SJSA1 (cell line): ENCODE results near the gene TEAD1. TPM values are rescaled to one million over a fixed set of nuclear protein-coding genes. Genes with fewer than 3 reads are reported as not detected.

ENCODE experiments used
- DNase-seq, 2 experiments: peaks; one replicate each; pipeline ENCODE4 v3.0.0-alpha.2; 2015 to 2020; ENCODE audit warnings: low spot score in 2 of 2, low read depth in 1 of 2
- H3K27ac ChIP-seq: fragments of 250-450 bp; sonication (Bioruptor Pico); 2 replicates; pipeline ENCODE4 v1.5.1; 2020; ENCODE audit warnings: mild to moderate bottlenecking, moderate library complexity
- H3K27me3 ChIP-seq: fragments of 250-450 bp; sonication (Bioruptor Pico); replicated peaks from 2 replicates; pipeline ENCODE4 v1.5.1; 2020; ENCODE audit warnings: mild to moderate bottlenecking, moderate library complexity
- H3K36me3 ChIP-seq: fragments of 250-450 bp; sonication (Bioruptor Pico); 2 replicates; pipeline ENCODE4 v1.5.1; 2020; ENCODE audit warnings: mild to moderate bottlenecking
- H3K4me1 ChIP-seq: fragments of 250-450 bp; sonication (Bioruptor Pico); replicated peaks from 2 replicates; pipeline ENCODE4 v1.6.1; 2021; ENCODE audit warnings: mild to moderate bottlenecking
- H3K4me3 ChIP-seq: fragments of 250-450 bp; sonication (Bioruptor Pico); 2 replicates; pipeline ENCODE4 v1.5.1; 2020; ENCODE audit warnings: mild to moderate bottlenecking
- H3K9me3 ChIP-seq: fragments of 250-450 bp; sonication (Bioruptor Pico); replicated peaks from 2 replicates; pipeline ENCODE4 v1.5.1; 2020; ENCODE audit warnings: mild to moderate bottlenecking
- total RNA-seq: library from RNA; depleted of rRNA; stranded (reverse); fragments of >200 nt; shearing (Covaris generic); gene quantifications from 2 replicates; pipeline ENCODE4 v1.2.3, GENCODE V29; 2014

TEAD1 gene
- total RNA-seq, 1 experiment from 2014 or later: 123 TPM

- Histone ChIP-seq H3K9me3 (no peaks in the 10 kb centered on the region), H3K36me3 (peaks cover 38% of the 10 kb centered on the region), H3K27ac (no peak overlapping the region), H3K4me1 (peaks cover 42% of the 10 kb centered on the region), H3K27me3 (no peaks in the 10 kb centered on the region), H3K4me3 (no peak overlapping the region)
- no peak for DNase-seq
These were observed 228.7 kb downstream of the TEAD1 start for GRCh38 chr11:12902791-12903486.

GRCh38 chr11:12905435-12905834 is 231.2 kb downstream of the TEAD1 start:
- Histone ChIP-seq H3K36me3 (peaks cover 44% of the 10 kb centered on the region), H3K4me1 (peaks cover 28% of the 10 kb centered on the region), H3K27ac (no peak overlapping the region), H3K9me3 (no peaks in the 10 kb centered on the region), H3K4me3 (no peak overlapping the region), H3K27me3 (0 out of 2 replicates have a peak, but pooled peaks cover 4% of the 10 kb centered on the region)
- no peak for DNase-seq

DNA sequence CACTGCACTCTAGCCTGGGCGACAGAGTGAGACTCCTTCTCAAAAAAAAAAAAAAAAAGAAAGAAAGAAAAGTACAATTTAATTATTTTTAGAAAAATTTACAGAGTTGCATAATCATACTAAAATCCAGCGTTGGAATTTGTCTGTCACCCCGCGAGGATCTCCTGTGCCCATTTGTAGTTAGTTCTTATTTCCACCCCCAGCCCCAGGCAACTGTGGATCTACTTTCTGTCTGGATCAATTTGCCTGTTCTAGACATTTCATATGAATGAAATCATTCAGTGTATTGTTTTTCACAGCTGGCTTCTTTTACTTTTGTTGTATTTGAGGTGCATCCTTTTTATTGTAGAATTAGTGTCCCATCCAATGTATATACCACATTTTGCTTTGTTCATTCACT is 232.3 kb downstream of the TEAD1 start:
- Histone ChIP-seq H3K9me3 (no peaks in the 10 kb centered on the region), H3K4me3 (no peak overlapping the region), H3K4me1 (peaks cover 17% of the 10 kb centered on the region), H3K36me3 (peaks cover 38% of the 10 kb centered on the region), H3K27me3 (0 out of 2 replicates have a peak, but pooled peaks cover 7% of the 10 kb centered on the region), H3K27ac (no peak overlapping the region)
- no peak for DNase-seq

DNA sequence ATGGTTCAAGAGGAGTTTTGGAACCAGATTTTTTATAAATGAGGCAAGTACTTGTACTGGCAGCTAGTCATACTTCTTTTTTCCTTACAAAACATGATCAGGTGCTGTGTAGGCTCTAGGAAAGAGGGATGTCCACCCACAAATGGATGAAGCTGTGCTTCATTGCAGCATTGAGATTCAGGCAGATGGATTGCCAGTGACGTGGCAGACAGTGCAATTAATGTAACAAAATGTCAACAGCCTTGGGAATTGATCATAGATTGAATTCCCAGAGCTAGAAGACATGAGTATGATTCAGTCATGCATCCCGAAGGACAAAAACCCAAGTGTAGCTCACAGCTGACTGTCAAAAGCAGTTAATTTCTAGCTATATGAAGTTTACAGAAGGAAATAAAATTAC is 235.7 kb downstream of the TEAD1 start:
- Histone ChIP-seq H3K27ac (no peak overlapping the region), H3K4me3 (no peak overlapping the region), H3K27me3 (0 out of 2 replicates have a peak, but pooled peaks cover 7% of the 10 kb centered on the region), H3K4me1 (peaks cover 9% of the 10 kb centered on the region), H3K36me3 (peaks cover 24% of the 10 kb centered on the region), H3K9me3 (no peaks in the 10 kb centered on the region)
- DNase-seq: no peak

GRCh38 chr11:12914400-12914912 is 240.2 kb downstream of the TEAD1 start:
- DNase-seq: peak in 1 of 2 experiments; percentile 33
- Histone ChIP-seq H3K9me3 (no peaks in the 10 kb centered on the region), H3K4me3 (no peak overlapping the region), H3K27me3 (peaks cover 19% of the 10 kb centered on the region), H3K36me3 (peaks cover 17% of the 10 kb centered on the region), H3K27ac (no peak overlapping the region), H3K4me1 (no peaks in the 10 kb centered on the region)

- H3K9me3 ChIP-seq: no peaks in the 10 kb centered on the region
- no peak overlapping the region for H3K4me3 ChIP-seq
- DNase-seq: no peak
- no peak overlapping the region for H3K27ac ChIP-seq
- H3K36me3 ChIP-seq: peaks cover 12% of the 10 kb centered on the region
- peaks cover 17% of the 10 kb centered on the region for H3K27me3 ChIP-seq
- no peaks in the 10 kb centered on the region for H3K4me1 ChIP-seq
These were observed 240.9 kb downstream of the TEAD1 start for GRCh38 chr11:12915093-12915492.

DNA sequence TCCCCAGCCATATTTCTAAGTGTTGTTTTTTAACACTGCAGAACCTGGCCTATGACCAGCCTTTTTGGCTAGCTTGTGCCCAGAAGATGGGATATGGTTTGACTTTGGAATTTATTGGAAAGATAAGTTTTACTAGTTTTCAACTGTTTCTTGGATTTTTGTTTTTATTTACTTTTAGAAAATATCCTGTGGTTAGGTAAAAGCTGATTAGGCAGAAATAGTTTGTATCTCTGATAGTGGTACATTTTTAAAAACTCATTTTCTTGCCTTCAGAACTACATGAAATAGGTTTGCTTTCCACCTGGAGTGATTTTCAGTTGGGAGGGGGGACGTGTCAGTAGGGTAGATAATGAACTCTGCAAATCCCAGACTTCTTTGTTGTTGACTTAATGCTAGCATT is 243.6 kb downstream of the TEAD1 start:
- Histone ChIP-seq H3K4me1 (no peaks in the 10 kb centered on the region), H3K27me3 (peaks cover 11% of the 10 kb centered on the region), H3K9me3 (no peaks in the 10 kb centered on the region), H3K36me3 (peaks cover 11% of the 10 kb centered on the region), H3K27ac (no peak overlapping the region), H3K4me3 (no peak overlapping the region)
- DNase-seq: no peak

DNA sequence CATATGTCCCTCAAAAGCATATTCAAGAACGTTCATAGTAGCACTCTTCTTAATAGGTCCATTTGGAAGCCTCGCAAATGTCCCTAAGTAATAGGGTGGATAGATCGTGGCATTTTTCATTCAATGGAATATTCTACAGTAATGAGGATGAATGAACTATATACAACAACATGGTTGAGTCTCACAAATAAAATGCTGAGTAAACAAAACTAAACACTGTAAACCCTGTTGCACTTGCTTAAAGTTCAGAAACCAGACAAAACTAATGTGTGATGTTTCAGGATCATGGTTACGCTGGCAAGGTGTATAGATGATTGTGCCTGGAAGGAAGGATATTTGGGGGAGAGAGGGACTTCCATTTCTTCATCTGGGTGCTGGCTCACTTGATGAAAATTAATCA is 244.4 kb downstream of the TEAD1 start:
- Histone ChIP-seq H3K36me3 (peaks cover 11% of the 10 kb centered on the region), H3K27me3 (peaks cover 11% of the 10 kb centered on the region), H3K9me3 (no peaks in the 10 kb centered on the region), H3K4me3 (no peak overlapping the region), H3K27ac (no peak overlapping the region), H3K4me1 (no peaks in the 10 kb centered on the region)
- DNase-seq: no peak

DNA sequence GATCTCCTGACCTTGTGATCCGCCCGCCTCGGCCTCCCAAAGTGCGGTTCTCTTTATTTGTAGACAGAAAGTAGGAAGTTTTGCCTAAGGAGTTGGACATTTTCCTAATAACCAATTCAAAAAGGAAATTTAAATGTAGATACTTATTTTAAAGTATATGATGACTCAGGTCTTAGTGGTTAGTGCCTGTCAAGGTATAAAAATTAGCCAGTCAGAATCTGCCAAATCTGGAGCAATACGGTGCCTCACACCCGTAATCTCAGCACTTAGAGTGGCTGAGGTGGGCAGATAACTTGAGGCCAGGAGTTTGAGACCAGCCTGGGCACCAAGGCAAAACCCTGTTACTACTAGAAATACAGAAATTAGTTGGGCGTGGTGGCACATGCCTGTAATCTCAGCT is 248.2 kb downstream of the TEAD1 start:
- H3K4me3 ChIP-seq: no peak overlapping the region
- peaks cover 9% of the 10 kb centered on the region for H3K27me3 ChIP-seq
- no peak for DNase-seq
- H3K27ac ChIP-seq: no peak overlapping the region
- no peaks in the 10 kb centered on the region for H3K9me3 ChIP-seq
- peaks cover 13% of the 10 kb centered on the region for H3K36me3 ChIP-seq
- no peaks in the 10 kb centered on the region for H3K4me1 ChIP-seq

- H3K27me3 ChIP-seq: peaks cover 9% of the 10 kb centered on the region
- peaks cover 13% of the 10 kb centered on the region for H3K36me3 ChIP-seq
- H3K27ac ChIP-seq: no peak overlapping the region
- no peak for DNase-seq
- no peak overlapping the region for H3K4me3 ChIP-seq
- H3K4me1 ChIP-seq: no peaks in the 10 kb centered on the region
- no peaks in the 10 kb centered on the region for H3K9me3 ChIP-seq
These were observed 248.8 kb downstream of the TEAD1 start for GRCh38 chr11:12922980-12923507.

GRCh38 chr11:12924650-12925049 is 250.4 kb downstream of the TEAD1 start:
- H3K27me3 ChIP-seq: 0 out of 2 replicates have a peak, but pooled peaks cover 4% of the 10 kb centered on the region
- no peak overlapping the region for H3K27ac ChIP-seq
- no peaks in the 10 kb centered on the region for H3K4me1 ChIP-seq
- H3K9me3 ChIP-seq: no peaks in the 10 kb centered on the region
- no peak overlapping the region for H3K4me3 ChIP-seq
- H3K36me3 ChIP-seq: peaks cover 13% of the 10 kb centered on the region
- DNase-seq: no peak

DNA sequence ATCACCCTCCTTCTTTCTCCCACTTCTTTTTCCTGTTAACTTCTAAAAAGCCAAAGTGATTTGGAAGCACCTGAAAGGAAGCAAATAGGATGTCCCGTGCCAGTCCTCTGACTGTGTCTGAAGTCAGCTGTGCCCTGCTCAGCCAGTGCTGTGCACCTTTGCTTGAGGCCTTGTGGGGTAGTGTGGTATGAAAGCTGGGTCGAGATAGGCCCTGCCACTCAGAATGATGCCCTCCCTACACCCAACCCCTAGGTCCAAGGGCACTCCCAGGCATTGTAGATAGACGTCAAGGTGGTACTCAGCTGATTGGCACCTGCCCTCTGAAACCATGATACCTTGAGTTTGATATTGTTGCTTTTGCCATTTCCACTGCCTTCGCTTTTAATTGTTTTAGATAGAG is 251.3 kb downstream of the TEAD1 start:
- no peaks in the 10 kb centered on the region for H3K4me1 ChIP-seq
- H3K27me3 ChIP-seq: 0 out of 2 replicates have a peak, but pooled peaks cover 4% of the 10 kb centered on the region
- H3K4me3 ChIP-seq: no peak overlapping the region
- H3K27ac ChIP-seq: no peak overlapping the region
- H3K9me3 ChIP-seq: no peaks in the 10 kb centered on the region
- no peak for DNase-seq
- H3K36me3 ChIP-seq: peaks cover 18% of the 10 kb centered on the region

- Histone ChIP-seq H3K9me3 (no peaks in the 10 kb centered on the region), H3K4me1 (no peaks in the 10 kb centered on the region), H3K36me3 (peaks cover 31% of the 10 kb centered on the region), H3K27ac (no peak overlapping the region), H3K27me3 (0 out of 2 replicates have a peak, but pooled peaks cover 4% of the 10 kb centered on the region), H3K4me3 (no peak overlapping the region)
- DNase-seq: no peak
These were observed 253.0 kb downstream of the TEAD1 start for GRCh38 chr11:12927221-12927620.

DNA sequence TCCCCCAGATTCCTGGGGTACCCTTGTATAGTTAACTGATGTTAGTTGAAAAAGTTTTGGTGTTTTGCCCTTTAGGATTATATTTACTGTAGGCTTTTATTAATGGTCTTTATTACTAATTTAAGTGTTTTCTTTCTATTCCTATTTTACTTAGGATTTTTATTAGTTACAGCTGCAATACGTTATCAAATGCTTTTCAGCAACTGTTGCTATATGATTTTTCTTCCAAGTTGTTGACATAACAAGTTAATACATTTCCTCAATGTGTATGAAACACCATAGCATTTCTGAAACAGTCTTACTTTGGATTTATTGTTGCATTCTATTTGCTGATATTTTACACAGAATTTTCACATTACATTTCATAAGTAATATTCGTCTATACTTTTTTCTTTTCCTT is 253.7 kb downstream of the TEAD1 start:
- peaks cover 35% of the 10 kb centered on the region for H3K36me3 ChIP-seq
- no peak for DNase-seq
- H3K4me1 ChIP-seq: no peaks in the 10 kb centered on the region
- H3K27ac ChIP-seq: no peak overlapping the region
- H3K9me3 ChIP-seq: no peaks in the 10 kb centered on the region
- 0 out of 2 replicates have a peak, but pooled peaks cover 4% of the 10 kb centered on the region for H3K27me3 ChIP-seq
- H3K4me3 ChIP-seq: no peak overlapping the region
